Thoracic aorta (tissue), 2 donors: ENCODE results near the gene UHRF1. TPM values are rescaled to one million over a fixed set of nuclear protein-coding genes. Genes with fewer than 3 reads are reported as not detected.

Experiments used
- ATAC-seq: fragments of 150-250 bp; one replicate; pipeline ENCODE4 v1.8.0; 2017; ENCODE audit warnings: low read depth; ENCODE audit not compliant: insufficient number of reproducible peaks, low FRiP score
- DNase-seq: peaks from one replicate; pipeline ENCODE4 v3.0.0-alpha.2; 2020; ENCODE audit warnings: low spot score
- H3K27ac ChIP-seq, 2 donors: fragments of 200-600 bp; sonication (generic); 1 replicate in 1 of 2; 2 replicates in 1 of 2; pipeline ENCODE4 v1.5.1; 2016; ENCODE audit warnings: mild to moderate bottlenecking in 2 of 2, moderate library complexity in 2 of 2
- H3K27me3 ChIP-seq: fragments of 200-600 bp; sonication (generic); replicated peaks from 2 replicates; pipeline ENCODE4 v1.6.0; 2016; ENCODE audit warnings: mild to moderate bottlenecking; ENCODE audit not compliant: insufficient read depth
- H3K36me3 ChIP-seq: fragments of 200-600 bp; sonication (generic); one replicate; pipeline ENCODE4 v1.5.1; 2016
- H3K4me1 ChIP-seq, 2 donors: fragments of 200-600 bp; sonication (generic); 1 replicate in 1 of 2; 2 replicates in 1 of 2; pipeline versions ENCODE4 v1.5.1 to v1.6.0; 2016; ENCODE audit warnings: low read depth in 2 of 2, mild to moderate bottlenecking in 1 of 2; ENCODE audit not compliant: control insufficient read depth in 1 of 2
- H3K4me3 ChIP-seq: fragments of 200-600 bp; sonication (generic); 2 replicates; pipeline ENCODE4 v1.5.1; 2016; ENCODE audit warnings: mild to moderate bottlenecking
- H3K9me3 ChIP-seq: fragments of 200-600 bp; sonication (generic); 2 replicates; pipeline ENCODE4 v1.5.1; 2016
- CTCF ChIP-seq: fragments of 200-600 bp; sonication (generic); IDR thresholded peaks from one replicate; pipeline ENCODE4 v1.5.1; 2019; ENCODE audit warnings: antibody characterized with exemption
- total RNA-seq, 2 donors: library from RNA; depleted of rRNA; stranded (reverse); fragments of >200 nt; gene quantifications; one replicate each; pipeline versions ENCODE4 v1.1.0 to v1.2.3, GENCODE V29; 2016

The UHRF1 gene
- total RNA-seq, 2 donors from 2014 or later = 1.6 to 2.2 TPM

GRCh38 chr19:4984106-4984380 lies 74.7 kb downstream of the UHRF1 start:
- ATAC-seq (no peak), DNase-seq (no peak)
- H3K27ac ChIP-seq = no peak overlapping the region
- H3K9me3 ChIP-seq = no peaks in the 10 kb centered on the region
- no peak overlapping the region for H3K4me3 ChIP-seq
- no peaks in the 10 kb centered on the region for H3K36me3 ChIP-seq
- no peak for TF ChIP-seq CTCF
- H3K4me1 ChIP-seq = peaks cover 20 to 27% of the 10 kb centered on the region in 2 donors
- H3K27me3 ChIP-seq = no peaks in the 10 kb centered on the region

GRCh38 chr19:4984438-4984990 lies 75.2 kb downstream of the UHRF1 start:
- ATAC-seq = no peak
- no peaks in the 10 kb centered on the region for H3K36me3 ChIP-seq
- no peaks in the 10 kb centered on the region for H3K9me3 ChIP-seq
- H3K27me3 ChIP-seq = no peaks in the 10 kb centered on the region
- no peak overlapping the region for H3K4me3 ChIP-seq
- TF ChIP-seq CTCF = no peak
- H3K4me1 ChIP-seq = peaks cover 20 to 32% of the 10 kb centered on the region in 2 donors
- no peak for DNase-seq
- no peak overlapping the region for H3K27ac ChIP-seq

- Histone ChIP-seq H3K27me3 (no peaks in the 10 kb centered on the region), H3K9me3 (no peaks in the 10 kb centered on the region), H3K4me1 (peaks cover 20 to 32% of the 10 kb centered on the region in 2 donors), H3K27ac (no peak overlapping the region), H3K4me3 (no peak overlapping the region), H3K36me3 (no peaks in the 10 kb centered on the region)
- DNase-seq = no peak
- ATAC-seq = no peak
- TF ChIP-seq CTCF = no peak
Observed at GRCh38 chr19:4985551-4985991, 76.3 kb downstream of the UHRF1 start.

- no peaks in the 10 kb centered on the region for H3K27me3 ChIP-seq
- no peaks in the 10 kb centered on the region for H3K9me3 ChIP-seq
- H3K27ac ChIP-seq = no peak overlapping the region
- H3K4me3 ChIP-seq = no peak overlapping the region
- ATAC-seq = no peak
- no peaks in the 10 kb centered on the region for H3K36me3 ChIP-seq
- TF ChIP-seq CTCF = no peak
- peaks cover 20 to 32% of the 10 kb centered on the region in 2 donors for H3K4me1 ChIP-seq
- DNase-seq = no peak
Observed at GRCh38 chr19:4986056-4986455, 76.8 kb downstream of the UHRF1 start.

- TF ChIP-seq CTCF = no peak
- Histone ChIP-seq H3K9me3 (no peaks in the 10 kb centered on the region), H3K27ac (no peak overlapping the region), H3K36me3 (no peaks in the 10 kb centered on the region), H3K27me3 (no peaks in the 10 kb centered on the region), H3K4me3 (no peak overlapping the region), H3K4me1 (peaks cover 20 to 32% of the 10 kb centered on the region in 2 donors)
- DNase-seq (no peak), ATAC-seq (no peak)
Observed at GRCh38 chr19:4986471-4986891, 77.2 kb downstream of the UHRF1 start.
